T-helper 17 cell (primary cell): Measurements from ENCODE around the gene GPR173. TPM values are rescaled to one million over a fixed set of nuclear protein-coding genes. Genes with fewer than 3 reads are reported as not detected.

Experiments used
- ATAC-seq: fragments of 150-1000 bp; cut with Tn5 transposase; 2 replicates; pipeline ENCODE4 v1.10.0; 2021; ENCODE audit warnings: mild to moderate bottlenecking, moderate library complexity
- DNase-seq, 3 donors: peaks; one replicate each; pipeline versions ENCODE4 v3.0.0 to v3.0.0-alpha.2; 2020 to 2021
- H3K9me3 ChIP-seq: one replicate; pipeline ENCODE4 v1.7.0; 2013; ENCODE audit warnings: low read length, mild to moderate bottlenecking; ENCODE audit not compliant: control insufficient read depth, poor library complexity, severe bottlenecking
- H3K27ac Mint-ChIP-seq: one replicate; pipeline ENCODE4 v1.8.0; 2022; ENCODE audit warnings: mild to moderate bottlenecking, moderate library complexity, mixed read lengths
- H3K27me3 Mint-ChIP-seq: one replicate; pipeline ENCODE4 v1.8.0; 2022; ENCODE audit warnings: mixed read lengths
- H3K36me3 Mint-ChIP-seq: one replicate; pipeline ENCODE4 v1.8.0; 2022; ENCODE audit warnings: low read depth, mixed read lengths
- H3K4me1 Mint-ChIP-seq: one replicate; pipeline ENCODE4 v1.8.0; 2022; ENCODE audit warnings: mild to moderate bottlenecking, mixed read lengths
- H3K4me3 Mint-ChIP-seq: one replicate; pipeline ENCODE4 v1.8.0; 2022; ENCODE audit warnings: mild to moderate bottlenecking, moderate library complexity, mixed read lengths
- total RNA-seq, 4 donors: library from RNA in 2 of 4; stranded (reverse) in 2 of 4; gene quantifications; one replicate each; pipeline ENCODE4 v1.2.3 and lab custom pipeline; 2022 to 2026

Gene GPR173
- total RNA-seq, 2 donors from 2014 or later, result not detected

- DNase-seq (no peak), ATAC-seq (no peak)
- H3K9me3 ChIP-seq, result no peaks in the 10 kb centered on the region
- Mint-ChIP-seq H3K36me3 (peaks cover 7% of the 10 kb centered on the region), H3K4me1 (peaks cover 35% of the 10 kb centered on the region), H3K27ac (peak overlapping the region; percentile 100), H3K27me3 (no peaks in the 10 kb centered on the region), H3K4me3 (peak overlapping the region; percentile 95)
Measured at GRCh38 chrX:53087388-53087831, 38.8 kb downstream of the GPR173 start.

GRCh38 chrX:53088136-53088974 is 39.8 kb downstream of the GPR173 start:
- ATAC-seq (peak; percentile 81), DNase-seq (peak; percentile 67 to 78 (median 69))
- no peaks in the 10 kb centered on the region for H3K9me3 ChIP-seq
- H3K4me1 Mint-ChIP-seq, result peaks cover 36% of the 10 kb centered on the region
- H3K4me3 Mint-ChIP-seq, result peak overlapping the region; percentile 95
- no peaks in the 10 kb centered on the region for H3K27me3 Mint-ChIP-seq
- H3K27ac Mint-ChIP-seq, result peak overlapping the region; percentile 100
- peaks cover 7% of the 10 kb centered on the region for H3K36me3 Mint-ChIP-seq

- no peaks in the 10 kb centered on the region for H3K9me3 ChIP-seq
- Mint-ChIP-seq H3K27me3 (no peaks in the 10 kb centered on the region), H3K4me3 (peak overlapping the region; percentile 95), H3K4me1 (peaks cover 29% of the 10 kb centered on the region), H3K27ac (peak overlapping the region; percentile 100), H3K36me3 (peaks cover 7% of the 10 kb centered on the region)
- no peak for ATAC-seq
- DNase-seq, result no peak
Measured at GRCh38 chrX:53089224-53089842, 40.7 kb downstream of the GPR173 start.

- peaks cover 7% of the 10 kb centered on the region for H3K36me3 Mint-ChIP-seq
- no peaks in the 10 kb centered on the region for H3K9me3 ChIP-seq
- DNase-seq, result no peak
- no peak overlapping the region for H3K4me3 Mint-ChIP-seq
- ATAC-seq, result no peak
- peaks cover 30% of the 10 kb centered on the region for H3K4me1 Mint-ChIP-seq
- no peaks in the 10 kb centered on the region for H3K27me3 Mint-ChIP-seq
- H3K27ac Mint-ChIP-seq, result no peak overlapping the region
Measured at GRCh38 chrX:53089925-53090324, 41.3 kb downstream of the GPR173 start.

GRCh38 chrX:53091354-53091753 is 42.8 kb downstream of the GPR173 start:
- H3K4me1 Mint-ChIP-seq, result peaks cover 25% of the 10 kb centered on the region
- no peak overlapping the region for H3K27ac Mint-ChIP-seq
- peaks cover 2% of the 10 kb centered on the region for H3K36me3 Mint-ChIP-seq
- H3K9me3 ChIP-seq, result no peaks in the 10 kb centered on the region
- DNase-seq, result no peak
- H3K4me3 Mint-ChIP-seq, result no peak overlapping the region
- H3K27me3 Mint-ChIP-seq, result no peaks in the 10 kb centered on the region
- ATAC-seq, result no peak

- H3K27me3 Mint-ChIP-seq, result no peaks in the 10 kb centered on the region
- H3K36me3 Mint-ChIP-seq, result peaks cover 2% of the 10 kb centered on the region
- DNase-seq (peak; percentile 57 to 68 (median 67)), ATAC-seq (peak; percentile 62)
- no peak overlapping the region for H3K27ac Mint-ChIP-seq
- H3K4me3 Mint-ChIP-seq, result peak overlapping the region; percentile 89
- H3K9me3 ChIP-seq, result no peaks in the 10 kb centered on the region
- H3K4me1 Mint-ChIP-seq, result peaks cover 23% of the 10 kb centered on the region
Measured at GRCh38 chrX:53093177-53093655, 44.6 kb downstream of the GPR173 start.

GRCh38 chrX:53093748-53094581 is 45.4 kb downstream of the GPR173 start, which contains the start of gene KANTR:
Gene KANTR (plus strand): TSS chrX:53094142. CDS start chrX:53124273, 30,131 bp downstream.
- Mint-ChIP-seq H3K36me3 (no peaks in the 10 kb centered on the region), H3K4me3 (peak within 1 kb of the TSS; percentile 89), H3K4me1 (peaks cover 15% of the 10 kb centered on the region), H3K27ac (peak within 1 kb of the TSS; percentile 9), H3K27me3 (no peaks in the 10 kb centered on the region)
- DNase-seq (peak; percentile 57 to 72 (median 59)), ATAC-seq (peak; percentile 84)
- no peaks in the 10 kb centered on the region for H3K9me3 ChIP-seq

- Mint-ChIP-seq H3K27me3 (no peaks in the 10 kb centered on the region), H3K4me1 (peaks cover 13% of the 10 kb centered on the region), H3K4me3 (peak overlapping the region; percentile 89), H3K36me3 (no peaks in the 10 kb centered on the region), H3K27ac (no peak overlapping the region)
- no peak for DNase-seq
- H3K9me3 ChIP-seq, result no peaks in the 10 kb centered on the region
- ATAC-seq, result no peak
Measured at GRCh38 chrX:53094582-53094905, 46.0 kb downstream of the GPR173 start.

GRCh38 chrX:53095796-53096195 is 47.2 kb downstream of the GPR173 start:
- H3K9me3 ChIP-seq, result no peaks in the 10 kb centered on the region
- DNase-seq (no peak), ATAC-seq (no peak)
- Mint-ChIP-seq H3K4me1 (peaks cover 13% of the 10 kb centered on the region), H3K4me3 (no peak overlapping the region), H3K27ac (no peak overlapping the region), H3K27me3 (no peaks in the 10 kb centered on the region), H3K36me3 (no peaks in the 10 kb centered on the region)

- Mint-ChIP-seq H3K4me1 (peaks cover 7% of the 10 kb centered on the region), H3K36me3 (peaks cover 4% of the 10 kb centered on the region), H3K27ac (no peak overlapping the region), H3K27me3 (no peaks in the 10 kb centered on the region), H3K4me3 (no peak overlapping the region)
- ATAC-seq (no peak), DNase-seq (no peak)
- H3K9me3 ChIP-seq, result no peaks in the 10 kb centered on the region
Measured at GRCh38 chrX:53114864-53115549, 66.4 kb downstream of the GPR173 start.

- Mint-ChIP-seq H3K4me1 (peaks cover 7% of the 10 kb centered on the region), H3K4me3 (no peak overlapping the region)
- ATAC-seq, result no peak
Measured at GRCh38 chrX:53115550-53115874, 66.9 kb downstream of the GPR173 start.

GRCh38 chrX:53116101-53116500 is 67.5 kb downstream of the GPR173 start:
- no peak for ATAC-seq
- H3K27ac Mint-ChIP-seq, result no peak overlapping the region
- H3K9me3 ChIP-seq, result no peaks in the 10 kb centered on the region
- H3K4me1 Mint-ChIP-seq, result peaks cover 7% of the 10 kb centered on the region
- no peak for DNase-seq
- H3K27me3 Mint-ChIP-seq, result no peaks in the 10 kb centered on the region
- H3K36me3 Mint-ChIP-seq, result peaks cover 4% of the 10 kb centered on the region
- H3K4me3 Mint-ChIP-seq, result no peak overlapping the region

More at GRCh38 chrX:53115550-53115874, 66.9 kb downstream of the GPR173 start:
- peaks cover 4% of the 10 kb centered on the region for H3K36me3 Mint-ChIP-seq
- no peak for DNase-seq
- no peaks in the 10 kb centered on the region for H3K9me3 ChIP-seq
- no peaks in the 10 kb centered on the region for H3K27me3 Mint-ChIP-seq
- no peak overlapping the region for H3K27ac Mint-ChIP-seq
